ENCODE data around the gene CLCN4. TPM values are rescaled to one million over a fixed set of nuclear protein-coding genes. Genes with fewer than 3 reads are reported as not detected.

The CLCN4 gene
- total and polyA plus RNA-seq, 8 donors: 0.35 to 22.3 (median 2.7) TPM; not detected in 1

DNA sequence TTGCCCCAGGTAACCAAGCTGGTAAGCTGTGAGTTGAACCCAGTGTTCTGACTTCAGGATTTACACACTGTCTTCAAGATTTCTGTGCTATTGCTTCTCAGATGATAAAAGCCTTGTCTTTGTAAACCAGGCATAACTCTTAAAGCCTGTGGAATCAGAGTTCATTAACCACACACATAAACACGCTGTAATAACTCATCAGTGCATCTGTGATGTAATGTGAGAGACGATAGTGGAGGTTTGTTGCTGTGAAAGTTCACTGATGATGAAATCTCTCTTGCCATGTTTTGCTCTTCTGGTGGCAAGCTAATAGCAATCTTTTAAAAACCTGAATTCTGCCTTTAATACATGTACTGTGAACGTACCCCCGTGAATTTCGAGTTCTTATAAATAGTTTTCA is 41.5 kb downstream of the CLCN4 start:
- peaks cover 0 to 5% (median 0%) of the 10 kb centered on the region in 4 donors for H3K9me3 ChIP-seq
- 61 to 82% (median 72%) methylated on average over 5 of the region's 5 CpGs for WGBS, 5 donors
- no peak overlapping the region for H3K4me3 ChIP-seq
- H3K27ac ChIP-seq: no peak overlapping the region
- H3K27me3 ChIP-seq: no peaks in the 10 kb centered on the region
- intact Hi-C loops (cut with DNase I; ENCODE audit: low total_unique reads): loop anchor here (10.0 kb wide), 2 partner anchors 437 to 937 kb away; no protein-coding TSS in a partner anchor
- no peaks in the 10 kb centered on the region for H3K4me1 ChIP-seq
- H3K36me3 ChIP-seq: no peaks in the 10 kb centered on the region
- TF ChIP-seq EP300 (IDR thresholded peaks at IDR 0.05): no peak
- TF ChIP-seq, protein P1, sequence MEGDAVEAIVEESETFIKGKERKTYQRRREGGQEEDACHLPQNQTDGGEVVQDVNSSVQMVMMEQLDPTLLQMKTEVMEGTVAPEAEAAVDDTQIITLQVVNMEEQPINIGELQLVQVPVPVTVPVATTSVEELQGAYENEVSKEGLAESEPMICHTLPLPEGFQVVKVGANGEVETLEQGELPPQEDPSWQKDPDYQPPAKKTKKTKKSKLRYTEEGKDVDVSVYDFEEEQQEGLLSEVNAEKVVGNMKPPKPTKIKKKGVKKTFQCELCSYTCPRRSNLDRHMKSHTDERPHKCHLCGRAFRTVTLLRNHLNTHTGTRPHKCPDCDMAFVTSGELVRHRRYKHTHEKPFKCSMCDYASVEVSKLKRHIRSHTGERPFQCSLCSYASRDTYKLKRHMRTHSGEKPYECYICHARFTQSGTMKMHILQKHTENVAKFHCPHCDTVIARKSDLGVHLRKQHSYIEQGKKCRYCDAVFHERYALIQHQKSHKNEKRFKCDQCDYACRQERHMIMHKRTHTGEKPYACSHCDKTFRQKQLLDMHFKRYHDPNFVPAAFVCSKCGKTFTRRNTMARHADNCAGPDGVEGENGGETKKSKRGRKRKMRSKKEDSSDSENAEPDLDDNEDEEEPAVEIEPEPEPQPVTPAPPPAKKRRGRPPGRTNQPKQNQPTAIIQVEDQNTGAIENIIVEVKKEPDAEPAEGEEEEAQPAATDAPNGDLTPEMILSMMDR (IDR thresholded peaks at IDR 0.05): no peak
- no peak for TF ChIP-seq POLR2AphosphoS5 (IDR thresholded peaks at IDR 0.05)
- no peak for TF ChIP-seq POLR2A (IDR thresholded peaks at IDR 0.05)
- no peak for DNase-seq

DNA sequence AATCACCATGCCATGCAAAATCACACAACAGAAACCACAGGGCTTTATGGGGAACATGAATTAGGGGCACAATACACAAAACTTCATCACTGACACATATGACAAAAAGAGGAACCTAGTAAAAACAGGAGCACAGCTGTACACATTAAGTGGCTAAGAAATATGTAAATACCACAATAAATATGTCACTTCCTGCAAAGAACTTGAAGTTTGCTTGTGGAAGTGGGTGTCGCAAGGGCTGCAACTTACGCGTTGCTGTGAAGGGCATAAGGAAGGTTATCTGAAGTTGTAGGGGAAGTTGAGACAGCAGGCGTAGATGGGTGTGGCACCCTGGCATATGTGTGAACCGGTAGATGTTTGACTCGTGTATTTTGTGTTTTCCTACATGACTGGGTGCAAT is 42.4 kb downstream of the CLCN4 start:
- no peak overlapping the region for H3K4me3 ChIP-seq
- DNase-seq: peak in 1 of 2 donors; percentile 58
- H3K4me1 ChIP-seq: no peaks in the 10 kb centered on the region
- H3K9me3 ChIP-seq: peaks cover 0 to 5% (median 0%) of the 10 kb centered on the region in 4 donors
- H3K36me3 ChIP-seq: no peaks in the 10 kb centered on the region
- peak overlapping the region in 1 of 5 donors; percentile 17 for H3K27ac ChIP-seq
- TF ChIP-seq EP300 (IDR thresholded peaks at IDR 0.05) (no peak), POLR2A (IDR thresholded peaks at IDR 0.05) (no peak)
- TF ChIP-seq, protein P1 (IDR thresholded peaks at IDR 0.05): no peak
- no peaks in the 10 kb centered on the region for H3K27me3 ChIP-seq
- WGBS, 5 donors: 26 to 55% (median 43%) methylated on average over 6 of the region's 6 CpGs
- intact Hi-C loops (cut with DNase I; ENCODE audit: low total_unique reads): loop anchor here (10.0 kb wide), 2 partner anchors 436 to 936 kb away; no protein-coding TSS in a partner anchor

DNA sequence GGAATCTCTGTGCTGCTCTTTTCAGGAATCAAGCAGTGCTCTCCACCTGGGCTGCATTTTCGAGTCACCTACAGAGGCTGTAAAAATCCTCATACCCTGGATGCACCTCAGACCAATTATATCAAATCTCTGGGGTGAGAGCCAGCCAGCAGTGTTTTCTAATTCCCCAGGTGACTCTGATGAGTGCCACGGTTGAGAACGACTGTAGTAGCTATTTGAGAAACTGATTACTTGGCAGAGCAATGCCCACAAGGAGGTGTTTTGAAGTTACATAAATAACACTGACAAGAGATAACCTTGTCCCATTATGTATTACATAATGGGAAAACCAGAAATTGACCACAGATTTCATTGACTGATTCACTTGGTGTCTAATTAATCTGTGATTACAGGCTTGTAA is 46.8 kb downstream of the CLCN4 start:
- intact Hi-C loops (cut with DNase I; ENCODE audit: low total_unique reads): no loop called here
- H3K9me3 ChIP-seq: no peaks in the 10 kb centered on the region
- H3K27me3 ChIP-seq: no peaks in the 10 kb centered on the region
- DNase-seq: no peak
- H3K4me1 ChIP-seq: no peaks in the 10 kb centered on the region
- H3K36me3 ChIP-seq: peaks cover 0 to 3% (median 0%) of the 10 kb centered on the region in 4 donors
- H3K27ac ChIP-seq: no peak overlapping the region
- WGBS, 5 donors: 43 to 60% (median 58%) methylated on average over 3 of the region's 3 CpGs
- H3K4me3 ChIP-seq: no peak overlapping the region
- no peak for TF ChIP-seq POLR2A (IDR thresholded peaks at IDR 0.05)
- TF ChIP-seq, protein P1 (IDR thresholded peaks at IDR 0.05): no peak
- no peak for TF ChIP-seq EP300 (IDR thresholded peaks at IDR 0.05)
- no peak for TF ChIP-seq POLR2AphosphoS5 (IDR thresholded peaks at IDR 0.05)

DNA sequence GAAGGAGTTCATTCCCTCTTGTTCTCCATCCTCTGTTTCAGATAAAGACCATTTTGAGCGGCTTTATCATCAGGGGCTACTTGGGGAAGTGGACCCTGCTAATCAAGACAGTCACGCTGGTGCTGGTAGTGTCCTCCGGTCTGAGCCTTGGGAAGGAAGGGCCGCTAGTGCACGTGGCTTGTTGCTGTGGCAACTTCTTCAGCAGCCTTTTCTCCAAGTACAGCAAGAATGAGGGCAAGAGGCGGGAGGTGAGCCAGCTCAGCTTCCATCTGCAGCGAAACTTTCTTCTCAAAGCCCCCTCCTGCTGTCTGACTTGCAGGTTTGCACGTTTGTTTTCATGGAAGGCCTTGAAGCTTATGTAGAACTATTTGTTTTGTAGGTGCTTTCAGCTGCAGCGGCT is 49.5 kb downstream of the CLCN4 start:
- TF ChIP-seq, protein P1 (IDR thresholded peaks at IDR 0.05): no peak
- TF ChIP-seq POLR2AphosphoS5 (IDR thresholded peaks at IDR 0.05) (no peak), POLR2A (IDR thresholded peaks at IDR 0.05) (no peak), EP300 (IDR thresholded peaks at IDR 0.05) (no peak)

More for the DNA sequence above, 49.5 kb downstream of the CLCN4 start:
- Histone ChIP-seq H3K27me3 (no peaks in the 10 kb centered on the region), H3K27ac (no peak overlapping the region), H3K4me3 (no peak overlapping the region), H3K36me3 (peaks cover 0 to 3% (median 0%) of the 10 kb centered on the region in 4 donors), H3K4me1 (no peaks in the 10 kb centered on the region), H3K9me3 (no peaks in the 10 kb centered on the region)
- 66 to 89% (median 81%) methylated on average over 9 of the region's 9 CpGs for WGBS, 5 donors
- no peak for DNase-seq
- intact Hi-C loops (cut with DNase I; ENCODE audit: low total_unique reads): no loop called here

Data from stomach (tissue), 9 donors.